Endothelial cell (in vitro differentiated cells): Measurements from ENCODE around the gene MDN1. TPM values are rescaled to one million over a fixed set of nuclear protein-coding genes. Genes with fewer than 3 reads are reported as not detected.
"Not testable (repeated sequence)": the region's sequence is repeated elsewhere in the genome, so short reads cannot be mapped to it uniquely, and the experiment has no call there.

Experiments
- DNase-seq: peaks from one replicate; pipeline ENCODE4 v3.0.0; 2021; ENCODE audit warnings: low spot score
- H3K27ac Mint-ChIP-seq: one replicate; pipeline ENCODE4 v1.8.0; 2021; ENCODE audit warnings: mixed read lengths, inconsistent platforms; ENCODE audit not compliant: unreplicated experiment
- H3K27me3 Mint-ChIP-seq: one replicate; pipeline ENCODE4 v1.8.0; 2021; ENCODE audit warnings: mild to moderate bottlenecking, moderate library complexity, mixed read lengths, inconsistent platforms; ENCODE audit not compliant: unreplicated experiment
- H3K36me3 Mint-ChIP-seq: one replicate; pipeline ENCODE4 v1.8.0; 2021; ENCODE audit warnings: mild to moderate bottlenecking, low read depth, mixed read lengths, inconsistent platforms; ENCODE audit not compliant: unreplicated experiment
- H3K4me1 Mint-ChIP-seq: one replicate; pipeline ENCODE4 v1.8.0; 2021; ENCODE audit warnings: mild to moderate bottlenecking, mixed read lengths, inconsistent platforms; ENCODE audit not compliant: unreplicated experiment
- H3K4me3 Mint-ChIP-seq: one replicate; pipeline ENCODE4 v1.8.0; 2021; ENCODE audit warnings: mild to moderate bottlenecking, mixed read lengths, inconsistent platforms; ENCODE audit not compliant: unreplicated experiment
- H3K9me3 Mint-ChIP-seq: one replicate; pipeline ENCODE4 v1.8.0; 2021; ENCODE audit warnings: mixed read lengths, inconsistent platforms; ENCODE audit not compliant: unreplicated experiment
- total RNA-seq: library from RNA; stranded (reverse); fragmentation: NEBNext Ultra II Directional; extraction: Animal tissue kit (Norgen Biotek cat#: 25700); gene quantifications from one replicate; pipeline ENCODE4 v1.2.1, GENCODE V29; 2021; ENCODE audit not compliant: unreplicated experiment
- TF ChIP-seq, protein P1 (sequence below): fragments of 200-600 bp; sonication (generic); IDR thresholded peaks from one replicate; pipeline ENCODE4 v1.5.0; 2021; ENCODE audit warnings: antibody characterized with exemption; ENCODE audit not compliant: unreplicated experiment

The MDN1 gene
- total RNA-seq, 1 donor from 2014 or later = 70.0 TPM

DNA sequence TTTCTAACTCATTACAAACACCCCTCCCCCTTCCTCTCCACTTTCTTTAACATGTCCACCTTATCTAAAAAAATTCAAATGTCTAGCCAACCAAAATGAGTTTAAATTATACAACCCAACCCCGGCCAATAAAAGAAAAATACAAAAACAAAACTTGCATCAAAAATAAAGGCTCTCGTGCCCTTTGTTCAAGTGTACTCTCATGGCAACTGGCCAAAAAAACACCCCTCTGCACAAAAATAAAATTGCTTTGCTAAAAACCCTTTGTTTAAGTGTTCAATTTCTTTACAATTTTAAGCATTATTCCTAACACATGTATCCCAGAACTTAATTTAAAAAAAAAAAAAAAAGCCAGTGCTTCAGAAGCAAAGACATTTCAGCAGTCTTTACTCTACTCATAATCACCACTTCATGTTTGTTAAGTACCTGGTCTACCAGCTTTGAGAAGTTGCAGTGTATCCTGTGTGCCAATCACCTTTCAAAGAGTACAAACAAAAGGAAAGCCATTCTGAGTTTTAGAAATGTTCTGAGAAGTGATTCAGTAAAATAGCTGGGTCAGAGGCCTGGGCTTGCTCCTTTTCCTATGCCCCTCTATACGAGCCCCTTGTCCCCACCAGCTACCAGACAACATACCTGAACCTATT is 87.5 kb downstream of the MDN1 start:
- Mint-ChIP-seq H3K36me3 (peaks cover 34% of the 10 kb centered on the region), H3K27ac (no peak overlapping the region), H3K4me3 (peak overlapping the region; percentile 1), H3K9me3 (no peaks in the 10 kb centered on the region), H3K27me3 (no peaks in the 10 kb centered on the region), H3K4me1 (no peaks in the 10 kb centered on the region)
- no peak for DNase-seq
- TF ChIP-seq, protein P1, sequence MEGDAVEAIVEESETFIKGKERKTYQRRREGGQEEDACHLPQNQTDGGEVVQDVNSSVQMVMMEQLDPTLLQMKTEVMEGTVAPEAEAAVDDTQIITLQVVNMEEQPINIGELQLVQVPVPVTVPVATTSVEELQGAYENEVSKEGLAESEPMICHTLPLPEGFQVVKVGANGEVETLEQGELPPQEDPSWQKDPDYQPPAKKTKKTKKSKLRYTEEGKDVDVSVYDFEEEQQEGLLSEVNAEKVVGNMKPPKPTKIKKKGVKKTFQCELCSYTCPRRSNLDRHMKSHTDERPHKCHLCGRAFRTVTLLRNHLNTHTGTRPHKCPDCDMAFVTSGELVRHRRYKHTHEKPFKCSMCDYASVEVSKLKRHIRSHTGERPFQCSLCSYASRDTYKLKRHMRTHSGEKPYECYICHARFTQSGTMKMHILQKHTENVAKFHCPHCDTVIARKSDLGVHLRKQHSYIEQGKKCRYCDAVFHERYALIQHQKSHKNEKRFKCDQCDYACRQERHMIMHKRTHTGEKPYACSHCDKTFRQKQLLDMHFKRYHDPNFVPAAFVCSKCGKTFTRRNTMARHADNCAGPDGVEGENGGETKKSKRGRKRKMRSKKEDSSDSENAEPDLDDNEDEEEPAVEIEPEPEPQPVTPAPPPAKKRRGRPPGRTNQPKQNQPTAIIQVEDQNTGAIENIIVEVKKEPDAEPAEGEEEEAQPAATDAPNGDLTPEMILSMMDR = no peak

- H3K4me3 Mint-ChIP-seq = peak overlapping the region; percentile 1
- H3K27ac Mint-ChIP-seq, H3K9me3 Mint-ChIP-seq, H3K27me3 Mint-ChIP-seq, DNase-seq, H3K4me1 Mint-ChIP-seq: not testable (repeated sequence)
- H3K36me3 Mint-ChIP-seq = peaks cover 39% of the 10 kb centered on the region
Measured at GRCh38 chr6:89731262-89731661, 88.3 kb downstream of the MDN1 start.

GRCh38 chr6:89729818-89730217 is 89.8 kb downstream of the MDN1 start:
- no peaks in the 10 kb centered on the region for H3K27me3 Mint-ChIP-seq
- no peak overlapping the region for H3K27ac Mint-ChIP-seq
- no peaks in the 10 kb centered on the region for H3K9me3 Mint-ChIP-seq
- H3K4me3 Mint-ChIP-seq = no peak overlapping the region
- TF ChIP-seq, protein P1 = no peak
- H3K4me1 Mint-ChIP-seq = no peaks in the 10 kb centered on the region
- no peak for DNase-seq
- H3K36me3 Mint-ChIP-seq = peaks cover 36% of the 10 kb centered on the region

DNA sequence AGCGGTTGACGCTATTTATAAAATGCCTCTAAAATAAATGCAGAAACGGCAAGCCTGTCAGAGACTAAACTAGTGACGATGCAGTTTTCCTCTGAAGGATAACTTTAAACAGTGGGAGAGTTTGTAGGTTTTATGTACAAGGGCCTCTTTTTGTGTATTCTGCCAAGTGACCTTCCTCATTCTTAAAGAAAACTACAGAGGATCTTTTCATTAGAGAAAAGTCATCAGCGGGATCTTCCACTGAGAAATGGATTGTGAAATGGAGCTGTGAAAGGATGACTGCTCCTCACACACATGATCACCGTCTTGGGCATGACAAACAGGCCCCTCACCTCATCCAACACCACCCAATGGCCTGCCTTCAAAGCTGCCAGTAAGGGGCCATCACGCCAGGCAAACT is 92.1 kb downstream of the MDN1 start:
- TF ChIP-seq, protein P1 = no peak
- H3K4me1 Mint-ChIP-seq = no peaks in the 10 kb centered on the region
- no peaks in the 10 kb centered on the region for H3K9me3 Mint-ChIP-seq
- no peak overlapping the region for H3K27ac Mint-ChIP-seq
- H3K4me3 Mint-ChIP-seq = no peak overlapping the region
- peaks cover 34% of the 10 kb centered on the region for H3K36me3 Mint-ChIP-seq
- no peaks in the 10 kb centered on the region for H3K27me3 Mint-ChIP-seq
- DNase-seq = no peak

GRCh38 chr6:89724981-89725380 is 94.6 kb downstream of the MDN1 start:
- Mint-ChIP-seq H3K27me3 (no peaks in the 10 kb centered on the region), H3K9me3 (no peaks in the 10 kb centered on the region), H3K4me3 (no peak overlapping the region), H3K36me3 (peaks cover 22% of the 10 kb centered on the region), H3K27ac (no peak overlapping the region), H3K4me1 (no peaks in the 10 kb centered on the region)
- DNase-seq = no peak
- TF ChIP-seq, protein P1 = no peak
